Lung (tissue), 12 donors: ENCODE results near the gene MICAL2. TPM values are rescaled to one million over a fixed set of nuclear protein-coding genes. Genes with fewer than 3 reads are reported as not detected.

Source experiments
- ATAC-seq: fragments of 200-7000 bp; cut with Tn5 transposase; one replicate; pipeline ENCODE4 v1.9.1; 2020; ENCODE audit warnings: moderate number of reproducible peaks; ENCODE audit not compliant: insufficient read depth, low FRiP score
- DNase-seq, 3 donors: peaks; one replicate each; pipeline ENCODE4 v3.0.0-alpha.2; 2013 to 2017
- H3K27ac ChIP-seq, 2 donors: one replicate each; pipeline ENCODE4 v1.5.1; 2013; ENCODE audit warnings: mild to moderate bottlenecking in 2 of 2, moderate library complexity in 2 of 2, control low read depth in 1 of 2, inconsistent platforms in 1 of 2, low read depth in 1 of 2, low read length in 1 of 2
- H3K27me3 ChIP-seq, 3 donors: one replicate each; pipeline ENCODE4 v1.5.1; 2013; ENCODE audit warnings: low read length in 2 of 3; ENCODE audit not compliant: control insufficient read depth in 3 of 3, insufficient read depth in 3 of 3
- H3K36me3 ChIP-seq, 4 donors: one replicate each; pipeline ENCODE4 v1.5.1; 2013; ENCODE audit warnings: low read length in 4 of 4, mild to moderate bottlenecking in 1 of 4, moderate library complexity in 1 of 4; ENCODE audit not compliant: control insufficient read depth in 4 of 4, insufficient read depth in 4 of 4
- H3K4me1 ChIP-seq, 5 donors: one replicate each; pipeline ENCODE4 v1.5.1; 2013; ENCODE audit warnings: low read length in 5 of 5, mild to moderate bottlenecking in 2 of 5, moderate library complexity in 1 of 5; ENCODE audit not compliant: control insufficient read depth in 5 of 5, insufficient read depth in 5 of 5
- H3K4me3 ChIP-seq: one replicate; pipeline ENCODE4 v1.5.1; 2013; ENCODE audit warnings: mild to moderate bottlenecking, control low read depth, moderate library complexity
- H3K9ac ChIP-seq, 2 donors: one replicate each; pipeline ENCODE4 v1.5.1; 2013; ENCODE audit warnings: low read length in 2 of 2, control low read depth in 1 of 2; ENCODE audit not compliant: insufficient read depth in 1 of 2
- H3K9me3 ChIP-seq, 4 donors: one replicate each; pipeline ENCODE4 v1.5.1; 2013; ENCODE audit warnings: low read length in 3 of 4, mild to moderate bottlenecking in 1 of 4, moderate library complexity in 1 of 4; ENCODE audit not compliant: control insufficient read depth in 4 of 4, insufficient read depth in 3 of 4
- CTCF ChIP-seq: IDR thresholded peaks from 2 replicates; pipeline ENCODE4 v1.5.1; 2012; ENCODE audit warnings: mild to moderate bottlenecking; ENCODE audit errors: control extremely low read depth, extremely low read depth
- WGBS, 2 donors: extraction: QIAGEN DNeasy Blood & Tissue Kit; methylation state at CpG; one replicate each; pipeline ENCODE4 v1.1.7; 2013; 5-methylcytosine and 5-hydroxymethylcytosine counted together
- polyA plus RNA-seq, 2 donors: library from polyadenylated mRNA; stranded (reverse); fragments of 200-250 nt; gene quantifications; one replicate each; pipeline ENCODE4 v1.2.1, GENCODE V29; 2013
- total RNA-seq, 2 donors: library from RNA; depleted of rRNA in 1 of 2; stranded (reverse); fragments of >200 nt in 1 of 2; gene quantifications; one replicate each; pipeline ENCODE4 v1.2.1, GENCODE V29; 2014 to 2021
- donor health status: control.
- donor health status: control.
- donor health status: Bipolar disorder and iron deficiency.
- donor health status: healthy.
- donor health status: DM: yes; HTN: yes; CAD: no.

The MICAL2 gene
- total and polyA plus RNA-seq, 4 donors = 38.2 to 218 (median 99.6) TPM

GRCh38 chr11:12288212-12288930 is 178.0 kb downstream of the MICAL2 start:
- peaks cover 0 to 13% (median 0%) of the 10 kb centered on the region in 5 donors for H3K4me1 ChIP-seq
- no peak overlapping the region for H3K4me3 ChIP-seq
- no peak overlapping the region for H3K9ac ChIP-seq
- peaks cover 0 to 2% (median 0%) of the 10 kb centered on the region in 4 donors for H3K9me3 ChIP-seq
- peak; percentile 82 to 85 (median 84) for DNase-seq
- 54 to 60% methylated on average over 12 of the region's 12 CpGs for WGBS, 2 donors
- TF ChIP-seq CTCF = peak; percentile 38
- H3K36me3 ChIP-seq = peaks cover 0 to 7% (median 0%) of the 10 kb centered on the region in 4 donors
- peak; percentile 55 for ATAC-seq
- H3K27ac ChIP-seq = peak overlapping the region; percentile 9 to 17
- no peaks in the 10 kb centered on the region for H3K27me3 ChIP-seq

GRCh38 chr11:12288931-12289666 is 178.7 kb downstream of the MICAL2 start:
- ATAC-seq (no peak), DNase-seq (no peak)
- Histone ChIP-seq H3K4me3 (no peak overlapping the region), H3K27ac (no peak overlapping the region), H3K27me3 (no peaks in the 10 kb centered on the region), H3K9ac (no peak overlapping the region), H3K36me3 (peaks cover 0 to 10% (median 0%) of the 10 kb centered on the region in 4 donors), H3K9me3 (peaks cover 0 to 2% (median 0%) of the 10 kb centered on the region in 4 donors), H3K4me1 (peaks cover 0 to 13% (median 0%) of the 10 kb centered on the region in 5 donors)
- 94% methylated on average over 14 of the region's 14 CpGs for WGBS, 2 donors
- no peak for TF ChIP-seq CTCF

- no peak for DNase-seq
- H3K36me3 ChIP-seq = peaks cover 0 to 10% (median 0%) of the 10 kb centered on the region in 4 donors
- TF ChIP-seq CTCF = no peak
- 85 to 87% methylated on average over 7 of the region's 7 CpGs for WGBS, 2 donors
- ATAC-seq = no peak
- no peak overlapping the region for H3K4me3 ChIP-seq
- H3K27ac ChIP-seq = no peak overlapping the region
- peaks cover 0 to 10% (median 0%) of the 10 kb centered on the region in 5 donors for H3K4me1 ChIP-seq
- H3K27me3 ChIP-seq = no peaks in the 10 kb centered on the region
- H3K9ac ChIP-seq = no peak overlapping the region
- peaks cover 0 to 2% (median 0%) of the 10 kb centered on the region in 4 donors for H3K9me3 ChIP-seq
Measured at GRCh38 chr11:12289667-12290476, 179.5 kb downstream of the MICAL2 start.
